DOHH2 (cell line): Measurements from ENCODE around the gene ZMIZ1.

ENCODE experiments used
- H3F3A ChIP-seq: fragments of 200-600 bp; sonication (generic), shearing (Covaris generic); 2 replicates; pipeline ENCODE4 v1.6.0; 2016; ENCODE audit warnings: antibody characterized with exemption, mild to moderate bottlenecking; ENCODE audit not compliant: control insufficient read depth, insufficient read depth
- H3K27ac ChIP-seq: fragments of 200-600 bp; sonication (generic); 2 replicates; pipeline ENCODE4 v1.5.1; 2014; ENCODE audit warnings: low read depth, mild to moderate bottlenecking, low read length, moderate library complexity
- H3K27me3 ChIP-seq: fragments of 200-600 bp; sonication (generic); 2 replicates; pipeline ENCODE4 v1.6.1; 2014; ENCODE audit warnings: mild to moderate bottlenecking, low read length, mixed read lengths; ENCODE audit not compliant: control insufficient read depth
- H3K36me3 ChIP-seq: fragments of 200-600 bp; sonication (generic); 2 replicates; pipeline ENCODE4 v1.6.1; 2014; ENCODE audit warnings: mild to moderate bottlenecking, low read length, moderate library complexity, mixed read lengths; ENCODE audit not compliant: control insufficient read depth
- H3K4me1 ChIP-seq: fragments of 200-600 bp; sonication (generic); 2 replicates; pipeline ENCODE4 v1.6.1; 2014; ENCODE audit warnings: mild to moderate bottlenecking, low read length, mixed read lengths; ENCODE audit not compliant: control insufficient read depth
- H3K4me2 ChIP-seq: fragments of 200-600 bp; sonication (generic); 2 replicates; pipeline ENCODE4 v1.6.0; 2014; ENCODE audit warnings: mild to moderate bottlenecking, low read length, moderate library complexity
- H3K4me3 ChIP-seq: fragments of 200-600 bp; sonication (generic); 2 replicates; pipeline ENCODE4 v1.5.1; 2014; ENCODE audit warnings: mild to moderate bottlenecking, low read length, mixed read lengths
- H3K79me2 ChIP-seq: fragments of 200-600 bp; sonication (generic); 2 replicates; pipeline ENCODE4 v1.6.1; 2014; ENCODE audit warnings: mild to moderate bottlenecking, low read length, mixed read lengths; ENCODE audit not compliant: control insufficient read depth
- H3K9me2 ChIP-seq: fragments of 200-600 bp; sonication (generic); replicated peaks from 2 replicates; pipeline ENCODE4 v1.6.1; 2014; ENCODE audit warnings: mild to moderate bottlenecking, low read length, mixed read lengths; ENCODE audit not compliant: control insufficient read depth
- H3K9me3 ChIP-seq: fragments of 200-600 bp; sonication (generic); 2 replicates; pipeline ENCODE4 v1.6.1; 2014; ENCODE audit warnings: antibody characterized with exemption, low read length, mixed read lengths; ENCODE audit not compliant: control insufficient read depth, insufficient read depth
- H4K20me1 ChIP-seq: fragments of 200-600 bp; sonication (generic); 2 replicates; pipeline ENCODE4 v1.6.0; 2014; ENCODE audit warnings: low read depth, mild to moderate bottlenecking, antibody characterized with exemption, low read length, moderate library complexity; ENCODE audit not compliant: control insufficient read depth, insufficient read depth
- CTCF ChIP-seq: fragments of 200-600 bp; sonication (generic); IDR thresholded peaks from one replicate; pipeline ENCODE4 v1.5.1; 2014; ENCODE audit warnings: antibody characterized with exemption, mild to moderate bottlenecking, low read depth, low read length; ENCODE audit not compliant: poor library complexity, severe bottlenecking
- EZH2phosphoT487 ChIP-seq: fragments of 200-600 bp; sonication (generic); IDR thresholded peaks from 2 replicates; pipeline ENCODE4 v1.6.1; 2017; ENCODE audit warnings: borderline replicate concordance, mild to moderate bottlenecking, antibody characterized with exemption, low read length, moderate library complexity, mixed read lengths

The ZMIZ1 gene

DNA sequence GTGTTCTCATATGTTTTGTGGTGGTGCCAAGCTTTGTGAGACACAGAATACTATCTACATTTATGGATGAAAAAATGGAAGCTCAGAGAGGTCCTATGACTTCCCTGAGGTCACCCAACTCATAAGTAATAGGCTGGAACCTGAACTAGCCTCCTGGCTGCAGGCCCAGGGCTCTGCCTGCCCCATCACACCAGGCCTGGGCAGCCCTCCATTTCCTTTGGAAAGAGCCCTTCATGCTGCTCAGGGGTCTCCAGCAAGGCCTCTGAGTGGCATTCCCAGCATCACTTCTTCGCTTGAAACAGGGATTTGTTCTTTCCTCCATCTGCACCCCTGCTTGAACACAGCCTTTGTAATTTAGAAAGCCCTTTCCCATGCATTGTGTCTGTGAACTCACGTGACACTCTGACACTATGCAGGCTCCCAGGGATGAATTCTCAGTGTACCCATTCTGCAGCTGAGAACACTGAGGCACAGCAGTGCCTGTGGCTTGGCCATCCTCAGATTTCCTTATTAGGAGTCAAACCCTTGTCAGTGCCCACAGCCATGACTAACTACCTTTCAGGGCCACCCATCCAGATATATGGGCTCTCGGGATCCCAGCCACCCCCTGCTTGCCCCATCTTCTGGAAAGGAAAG is 150.7 kb downstream of the ZMIZ1 start:
- H4K20me1 ChIP-seq = no peaks in the 10 kb centered on the region
- H3K4me2 ChIP-seq = no peak overlapping the region
- H3K9me3 ChIP-seq = no peaks in the 10 kb centered on the region
- no peaks in the 10 kb centered on the region for H3K36me3 ChIP-seq
- no peak overlapping the region for H3K27ac ChIP-seq
- TF ChIP-seq EZH2phosphoT487 (no peak), CTCF (no peak)
- no peaks in the 10 kb centered on the region for H3K27me3 ChIP-seq
- no peaks in the 10 kb centered on the region for H3K9me2 ChIP-seq
- H3K4me1 ChIP-seq = no peaks in the 10 kb centered on the region
- H3F3A ChIP-seq = no peaks in the 10 kb centered on the region
- H3K4me3 ChIP-seq = no peak overlapping the region
- H3K79me2 ChIP-seq = no peaks in the 10 kb centered on the region

GRCh38 chr10:79220307-79220706 is 151.5 kb downstream of the ZMIZ1 start:
- Histone ChIP-seq H3K4me2 (no peak overlapping the region), H3K9me2 (no peaks in the 10 kb centered on the region), H4K20me1 (no peaks in the 10 kb centered on the region), H3K27ac (no peak overlapping the region), H3K9me3 (no peaks in the 10 kb centered on the region), H3F3A (no peaks in the 10 kb centered on the region), H3K79me2 (no peaks in the 10 kb centered on the region), H3K27me3 (no peaks in the 10 kb centered on the region), H3K36me3 (no peaks in the 10 kb centered on the region), H3K4me1 (no peaks in the 10 kb centered on the region), H3K4me3 (no peak overlapping the region)
- TF ChIP-seq CTCF = no peak

GRCh38 chr10:79221110-79222051 is 152.6 kb downstream of the ZMIZ1 start:
- no peak overlapping the region for H3K4me2 ChIP-seq
- no peaks in the 10 kb centered on the region for H3K9me3 ChIP-seq
- H3K36me3 ChIP-seq = no peaks in the 10 kb centered on the region
- H3K4me1 ChIP-seq = no peaks in the 10 kb centered on the region
- no peak for TF ChIP-seq CTCF
- TF ChIP-seq EZH2phosphoT487 = no peak
- no peaks in the 10 kb centered on the region for H3K9me2 ChIP-seq
- no peak overlapping the region for H3K4me3 ChIP-seq
- H3K27ac ChIP-seq = no peak overlapping the region
- no peaks in the 10 kb centered on the region for H3K27me3 ChIP-seq
- H4K20me1 ChIP-seq = no peaks in the 10 kb centered on the region
- H3F3A ChIP-seq = no peaks in the 10 kb centered on the region
- H3K79me2 ChIP-seq = no peaks in the 10 kb centered on the region
